Measurements from ENCODE around the gene ADM2. TPM values are rescaled to one million over a fixed set of nuclear protein-coding genes. Genes with fewer than 3 reads are reported as not detected.
A peak's percentile ranks its signal among the peaks of the same experiment; 100 is the strongest.

ADM2 gene
- total and polyA plus RNA-seq, 2 of the 13 experiments (the other 11 are each of a cell fraction or from before 2014, with no cell fraction given): 1.2 to 3.0 TPM

- TF ChIP-seq DRAP1 (CRISPR knock-in tag; IDR thresholded peaks at IDR 0.05) (peak; percentile 60), ZNF30 (CRISPR knock-in tag; IDR thresholded peaks at IDR 0.05) (no peak), ZNF275 (CRISPR knock-in tag; IDR thresholded peaks at IDR 0.05; ENCODE audit: borderline replicate concordance) (no peak), ZNF580 (CRISPR knock-in tag; IDR thresholded peaks at IDR 0.05; ENCODE audit: borderline replicate concordance, low read depth) (no peak), ZNF589 (CRISPR knock-in tag; conservative IDR thresholded peaks at IDR 0.05) (peak; percentile 81; the same call in 1 of the 2 replicates), U2AF1 (optimal IDR thresholded peaks at IDR 0.05; ENCODE audit: low read depth, low read length) (no peak), UBTF (CRISPR knock-in tag; IDR thresholded peaks at IDR 0.05) (0 out of 2 replicates have a peak, but pooled peaks have one; percentile 9), FOXA3 (CRISPR knock-in tag; IDR thresholded peaks at IDR 0.05) (peak; percentile 55), CREM (IDR thresholded peaks at IDR 0.05) (peak; percentile 97), CREM (CRISPR knock-in tag; IDR thresholded peaks at IDR 0.05) (peak; percentile 92), PAX8 (CRISPR knock-in tag; IDR thresholded peaks at IDR 0.05; ENCODE audit: borderline replicate concordance) (no peak), PBX3 (CRISPR knock-in tag; IDR thresholded peaks at IDR 0.05; ENCODE audit: borderline replicate concordance) (no peak), TFDP1 (CRISPR knock-in tag; IDR thresholded peaks at IDR 0.05; ENCODE audit: borderline replicate concordance) (peak; percentile 98), ZBTB1 (CRISPR knock-in tag; IDR thresholded peaks at IDR 0.05; ENCODE audit: borderline replicate concordance) (no peak), ZNF33A (CRISPR knock-in tag; IDR thresholded peaks at IDR 0.05; ENCODE audit: borderline replicate concordance) (no peak), RBFOX2 (IDR thresholded peaks at IDR 0.05; ENCODE audit: low read depth, low read length) (peak; percentile 79), PAWR (CRISPR knock-in tag; IDR thresholded peaks at IDR 0.05; ENCODE audit: borderline replicate concordance) (no peak), NR2C2 (CRISPR knock-in tag; IDR thresholded peaks at IDR 0.05; ENCODE audit: borderline replicate concordance) (peak; percentile 40; the same call in 1 of the 2 replicates)
Observed at GRCh38 chr22:50507991-50508884, 26.9 kb downstream of the ADM2 start, which contains the start of gene NCAPH2 (continued).

All from HepG2 (cell line).